ENCODE measurements around the gene CDC25A. TPM values are rescaled to one million over a fixed set of nuclear protein-coding genes. Genes with fewer than 3 reads are reported as not detected.

The CDC25A gene
- total and polyA plus RNA-seq, 9 of the 15 experiments (the other 6 are each of a cell fraction or from before 2014, with no cell fraction given): 3.4 to 61.3 (median 51.8) TPM

DNA sequence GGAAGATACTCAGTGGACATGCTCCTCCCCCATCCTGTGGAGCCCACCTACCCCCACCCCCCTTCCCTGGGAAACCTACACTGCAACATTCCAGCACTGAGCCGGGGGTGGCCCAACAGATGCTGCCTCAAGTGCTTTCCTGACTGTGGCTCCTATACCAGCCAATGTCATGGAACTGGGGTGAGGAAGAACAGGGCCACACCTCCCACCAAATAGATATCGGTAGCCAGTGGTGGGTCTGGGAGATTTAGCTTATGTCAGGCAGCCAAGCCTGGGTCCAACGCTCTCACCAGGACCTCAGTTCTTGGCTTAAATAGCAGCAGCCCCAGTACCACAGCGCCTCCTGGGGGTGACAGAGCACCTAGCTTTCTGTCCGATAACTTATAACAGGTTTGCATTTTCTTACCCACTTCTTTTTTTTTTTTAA is 30.3 kb downstream of the CDC25A start (continued):
- TF ChIP-seq L3MBTL2 (IDR thresholded peaks at IDR 0.05) (0 out of 2 replicates have a peak, but pooled peaks have one; percentile 13), BACH1 (tag; IDR thresholded peaks at IDR 0.05) (no peak), JUND (IDR thresholded peaks at IDR 0.05; ENCODE audit: borderline replicate concordance, low read depth, low read length) (0 out of 2 replicates have a peak, but pooled peaks have one; percentile 9), JUND (tag; IDR thresholded peaks at IDR 0.05; ENCODE audit: borderline replicate concordance, low read depth, low read length) (no peak), FOXA3 (CRISPR knock-in tag; conservative IDR thresholded peaks at IDR 0.05 in 1 of 2, IDR thresholded peaks at IDR 0.05 in 1 of 2) (no peak), ZNF146 (CRISPR knock-in tag; IDR thresholded peaks at IDR 0.05; ENCODE audit: unreplicated experiment) (no peak), SMC3 (conservative IDR thresholded peaks at IDR 0.05; ENCODE audit: insufficient read depth, low read depth, low read length) (peak; percentile 66), STAG1 (CRISPR knock-in tag; IDR thresholded peaks at IDR 0.05; ENCODE audit: borderline replicate concordance) (peak; percentile 66; the same call in 1 of the 2 replicates), ZNF717 (CRISPR knock-in tag; IDR thresholded peaks at IDR 0.05) (no peak), ZNF699 (CRISPR knock-in tag; IDR thresholded peaks at IDR 0.05; ENCODE audit: insufficient replicate concordance) (no peak), CHCHD3 (CRISPR knock-in tag; IDR thresholded peaks at IDR 0.05) (no peak), CREM (IDR thresholded peaks at IDR 0.05; ENCODE audit: low read depth) (0 out of 2 replicates have a peak, but pooled peaks have one; percentile 7), RAD21 (CRISPR knock-in tag; conservative IDR thresholded peaks at IDR 0.05 in 1 of 2, IDR thresholded peaks at IDR 0.05 in 1 of 2) (peak; percentile 59 to 75), XRCC5 (IDR thresholded peaks at IDR 0.05; ENCODE audit: low read depth, low read length) (0 out of 2 replicates have a peak, but pooled peaks have one; percentile 55), TARDBP (IDR thresholded peaks at IDR 0.05) (0 out of 2 replicates have a peak, but pooled peaks have one; percentile 19), ZNF121 (CRISPR knock-in tag; conservative IDR thresholded peaks at IDR 0.05) (no peak), ARNT (IDR thresholded peaks at IDR 0.05) (0 out of 4 replicates have a peak, but pooled peaks of 1 of the 2 experiments have one; percentile 30), ELF1 (tag; IDR thresholded peaks at IDR 0.05) (peak; percentile 34; the same call in 1 of the 2 replicates), NFE2 (IDR thresholded peaks at IDR 0.05; ENCODE audit: low read depth) (0 out of 2 replicates have a peak, but pooled peaks have one; percentile 16)
- TF ChIP-seq, protein P1, sequence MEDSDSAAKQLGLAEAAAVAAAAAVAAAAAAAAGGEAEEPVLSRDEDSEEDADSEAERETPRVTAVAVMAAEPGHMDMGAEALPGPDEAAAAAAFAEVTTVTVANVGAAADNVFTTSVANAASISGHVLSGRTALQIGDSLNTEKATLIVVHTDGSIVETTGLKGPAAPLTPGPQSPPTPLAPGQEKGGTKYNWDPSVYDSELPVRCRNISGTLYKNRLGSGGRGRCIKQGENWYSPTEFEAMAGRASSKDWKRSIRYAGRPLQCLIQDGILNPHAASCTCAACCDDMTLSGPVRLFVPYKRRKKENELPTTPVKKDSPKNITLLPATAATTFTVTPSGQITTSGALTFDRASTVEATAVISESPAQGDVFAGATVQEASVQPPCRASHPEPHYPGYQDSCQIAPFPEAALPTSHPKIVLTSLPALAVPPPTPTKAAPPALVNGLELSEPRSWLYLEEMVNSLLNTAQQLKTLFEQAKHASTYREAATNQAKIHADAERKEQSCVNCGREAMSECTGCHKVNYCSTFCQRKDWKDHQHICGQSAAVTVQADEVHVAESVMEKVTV (CRISPR knock-in tag; IDR thresholded peaks at IDR 0.05): peak; percentile 21; the same call in 1 of the 2 replicates
- TF ChIP-seq, protein P2, sequence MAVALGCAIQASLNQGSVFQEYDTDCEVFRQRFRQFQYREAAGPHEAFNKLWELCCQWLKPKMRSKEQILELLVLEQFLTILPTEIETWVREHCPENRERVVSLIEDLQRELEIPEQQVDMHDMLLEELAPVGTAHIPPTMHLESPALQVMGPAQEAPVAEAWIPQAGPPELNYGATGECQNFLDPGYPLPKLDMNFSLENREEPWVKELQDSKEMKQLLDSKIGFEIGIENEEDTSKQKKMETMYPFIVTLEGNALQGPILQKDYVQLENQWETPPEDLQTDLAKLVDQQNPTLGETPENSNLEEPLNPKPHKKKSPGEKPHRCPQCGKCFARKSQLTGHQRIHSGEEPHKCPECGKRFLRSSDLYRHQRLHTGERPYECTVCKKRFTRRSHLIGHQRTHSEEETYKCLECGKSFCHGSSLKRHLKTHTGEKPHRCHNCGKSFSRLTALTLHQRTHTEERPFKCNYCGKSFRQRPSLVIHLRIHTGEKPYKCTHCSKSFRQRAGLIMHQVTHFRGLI (CRISPR knock-in tag; IDR thresholded peaks at IDR 0.05): no peak
- TF ChIP-seq, protein P3, sequence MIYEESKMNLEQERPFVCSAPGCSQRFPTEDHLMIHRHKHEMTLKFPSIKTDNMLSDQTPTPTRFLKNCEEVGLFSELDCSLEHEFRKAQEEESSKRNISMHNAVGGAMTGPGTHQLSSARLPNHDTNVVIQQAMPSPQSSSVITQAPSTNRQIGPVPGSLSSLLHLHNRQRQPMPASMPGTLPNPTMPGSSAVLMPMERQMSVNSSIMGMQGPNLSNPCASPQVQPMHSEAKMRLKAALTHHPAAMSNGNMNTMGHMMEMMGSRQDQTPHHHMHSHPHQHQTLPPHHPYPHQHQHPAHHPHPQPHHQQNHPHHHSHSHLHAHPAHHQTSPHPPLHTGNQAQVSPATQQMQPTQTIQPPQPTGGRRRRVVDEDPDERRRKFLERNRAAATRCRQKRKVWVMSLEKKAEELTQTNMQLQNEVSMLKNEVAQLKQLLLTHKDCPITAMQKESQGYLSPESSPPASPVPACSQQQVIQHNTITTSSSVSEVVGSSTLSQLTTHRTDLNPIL (CRISPR knock-in tag; IDR thresholded peaks at IDR 0.05): no peak
